Neural progenitor cell (in vitro differentiated cells): ENCODE data around the gene RGPD3.

ENCODE experiments used
- CTCF ChIP-seq: fragments of 200-600 bp; sonication (generic); IDR thresholded peaks from 2 replicates; pipeline ENCODE4 v1.5.1; 2017; ENCODE audit warnings: antibody characterized with exemption, mild to moderate bottlenecking
- EZH2 ChIP-seq: fragments of 200-600 bp; sonication (generic); IDR thresholded peaks from 2 replicates; pipeline ENCODE4 v1.6.1; 2017; ENCODE audit warnings: antibody characterized with exemption, mild to moderate bottlenecking, moderate library complexity
- EZH2phosphoT487 ChIP-seq: fragments of 200-600 bp; sonication (generic); IDR thresholded peaks from 2 replicates; pipeline ENCODE4 v1.6.1; 2017; ENCODE audit warnings: antibody characterized with exemption

GRCh38 chr2:106358521-106358920 lies 109.7 kb downstream of the RGPD3 start:
- TF ChIP-seq CTCF = no peak
- no peak for TF ChIP-seq EZH2phosphoT487
- no peak for TF ChIP-seq EZH2
